Globus pallidus (tissue), 1 donor: ENCODE measurements around the gene IL6ST.

Experiments
- DNase-seq: peaks from one replicate; pipeline ENCODE4 v3.0.0-alpha.2; 2015; ENCODE audit warnings: low spot score

The IL6ST gene

DNA sequence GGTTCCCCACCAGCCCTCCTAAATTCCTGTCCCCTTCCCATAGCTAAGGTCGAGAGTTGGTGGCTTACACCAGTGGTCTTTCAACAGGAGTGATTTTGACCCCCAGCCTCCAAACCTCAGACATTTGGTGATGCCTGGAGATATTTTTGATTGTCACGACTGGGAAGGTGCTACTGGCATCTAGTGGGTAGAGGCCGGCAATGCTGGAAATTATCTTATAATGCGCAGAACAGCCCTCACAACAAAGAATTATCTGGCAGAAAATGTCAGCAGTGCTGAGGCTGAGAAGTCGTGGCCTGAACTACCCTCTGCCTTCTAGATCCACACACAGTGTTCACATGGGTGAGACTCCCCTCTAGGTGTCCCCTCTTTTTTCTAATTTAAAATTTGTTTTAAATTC is 74.0 kb downstream of the IL6ST start:
- DNase-seq, result no peak

GRCh38 chr5:55919625-55920024 is 75.1 kb downstream of the IL6ST start:
- no peak for DNase-seq

GRCh38 chr5:55918087-55919035 is 76.4 kb downstream of the IL6ST start:
- DNase-seq, result no peak

- DNase-seq, result no peak
These were observed 77.2 kb downstream of the IL6ST start for GRCh38 chr5:55917402-55918086.

DNA sequence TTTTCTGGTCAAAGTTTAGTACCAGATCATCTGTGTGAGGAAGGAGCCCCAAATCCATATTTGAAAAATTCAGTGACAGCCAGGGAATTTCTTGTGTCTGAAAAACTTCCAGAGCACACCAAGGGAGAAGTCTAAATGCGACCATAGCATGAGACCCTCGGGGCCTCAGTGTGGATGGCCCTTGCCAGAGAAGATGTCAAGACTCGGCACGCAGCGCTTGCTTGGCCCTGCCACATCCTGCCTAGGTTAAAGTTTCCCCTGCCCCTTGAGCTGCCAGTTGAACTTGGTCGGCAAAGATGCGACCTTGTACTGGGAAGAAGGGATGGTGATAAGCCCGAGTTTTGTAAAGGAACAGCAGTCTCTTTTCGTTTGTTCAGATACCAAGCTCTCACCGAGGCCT is 77.8 kb downstream of the IL6ST start:
- no peak for DNase-seq

- DNase-seq, result no peak
These were observed 79.0 kb downstream of the IL6ST start for GRCh38 chr5:55915783-55916182.

DNA sequence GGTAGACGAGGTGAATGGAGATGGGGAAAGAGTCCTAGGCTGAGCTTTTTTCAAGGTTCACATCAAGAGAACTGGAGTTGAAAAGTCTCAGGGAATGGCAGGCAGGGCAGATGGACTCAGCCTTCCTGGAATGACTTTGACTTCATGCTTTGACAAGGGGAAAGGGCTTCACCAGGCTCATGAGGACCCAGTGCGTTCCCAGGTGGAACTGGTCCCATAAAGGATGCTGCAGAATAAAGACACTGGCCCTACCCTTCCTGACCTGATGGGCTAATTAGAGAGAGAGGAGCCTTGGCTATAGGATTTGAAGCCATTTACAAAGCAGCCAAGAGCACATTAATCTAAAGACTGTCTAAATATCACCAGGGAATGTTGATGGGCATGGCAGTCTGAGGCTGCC is 79.8 kb downstream of the IL6ST start:
- no peak for DNase-seq

- no peak for DNase-seq
These were observed 81.0 kb downstream of the IL6ST start for GRCh38 chr5:55913466-55914413.

DNA sequence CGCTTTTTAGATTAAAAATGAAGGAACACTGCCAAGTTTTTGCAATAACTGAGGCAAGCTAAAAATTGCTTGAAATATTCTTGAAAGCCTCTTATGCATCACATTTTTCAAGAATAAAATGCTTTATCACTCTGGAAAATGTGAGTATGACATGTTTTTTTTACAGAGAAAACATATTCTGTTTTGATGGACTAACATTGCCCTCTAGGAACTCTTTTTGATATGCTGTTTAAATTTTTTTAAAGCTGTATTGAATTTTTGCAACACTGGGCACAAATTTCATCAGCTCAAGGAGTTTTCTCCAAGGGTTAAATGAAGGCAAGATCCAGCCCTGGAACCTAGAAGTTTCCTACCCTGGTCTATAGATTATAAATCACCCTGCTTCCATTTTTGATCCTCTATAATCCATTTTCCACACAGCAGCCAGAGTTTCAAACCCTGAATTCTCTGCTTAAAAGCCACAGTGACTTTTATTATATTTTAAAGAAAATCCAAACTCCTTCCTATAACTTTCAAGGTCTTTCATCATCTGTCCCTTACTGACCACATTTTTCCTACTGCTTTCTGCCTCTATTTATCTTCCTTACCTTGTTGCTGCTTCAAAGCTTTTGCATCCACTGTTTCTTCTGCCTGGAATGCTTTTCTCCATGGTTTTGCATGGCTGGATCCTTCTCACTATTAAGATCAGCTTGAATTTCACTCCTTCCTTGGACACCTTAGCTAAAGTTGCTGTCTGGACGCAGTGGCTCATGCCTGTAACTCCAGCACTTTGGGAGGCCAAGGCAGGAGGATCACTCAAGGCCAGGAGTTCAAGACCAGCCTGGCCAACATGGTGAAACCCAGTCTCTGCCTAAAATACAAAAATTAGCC is 82.7 kb downstream of the IL6ST start:
- DNase-seq, result no peak

GRCh38 chr5:55908804-55909203 is 86.0 kb downstream of the IL6ST start:
- DNase-seq, result no peak

GRCh38 chr5:55907927-55908326 is 86.8 kb downstream of the IL6ST start:
- no peak for DNase-seq

DNA sequence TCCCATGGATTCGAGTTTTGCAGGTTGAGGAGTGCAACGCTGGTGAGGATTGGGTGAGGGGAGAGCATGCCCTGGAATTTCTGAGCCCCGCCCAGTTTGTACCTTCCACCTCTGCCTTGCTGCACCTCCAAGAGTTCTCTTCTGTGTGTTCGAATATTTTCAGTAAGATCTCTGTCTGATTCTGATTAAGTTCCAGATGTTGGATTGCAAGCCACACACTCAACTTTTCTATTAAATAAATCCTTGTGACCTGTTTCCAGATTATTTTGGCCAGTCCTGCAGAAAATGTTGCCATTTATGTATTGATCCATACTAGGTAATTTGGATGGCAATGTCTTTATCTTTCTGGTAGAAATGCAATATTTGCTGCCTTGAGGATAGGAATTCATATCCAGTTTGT is 89.5 kb downstream of the IL6ST start:
- no peak for DNase-seq

- peak; percentile 18 for DNase-seq
These were observed 90.6 kb downstream of the IL6ST start for GRCh38 chr5:55904152-55904551.

DNA sequence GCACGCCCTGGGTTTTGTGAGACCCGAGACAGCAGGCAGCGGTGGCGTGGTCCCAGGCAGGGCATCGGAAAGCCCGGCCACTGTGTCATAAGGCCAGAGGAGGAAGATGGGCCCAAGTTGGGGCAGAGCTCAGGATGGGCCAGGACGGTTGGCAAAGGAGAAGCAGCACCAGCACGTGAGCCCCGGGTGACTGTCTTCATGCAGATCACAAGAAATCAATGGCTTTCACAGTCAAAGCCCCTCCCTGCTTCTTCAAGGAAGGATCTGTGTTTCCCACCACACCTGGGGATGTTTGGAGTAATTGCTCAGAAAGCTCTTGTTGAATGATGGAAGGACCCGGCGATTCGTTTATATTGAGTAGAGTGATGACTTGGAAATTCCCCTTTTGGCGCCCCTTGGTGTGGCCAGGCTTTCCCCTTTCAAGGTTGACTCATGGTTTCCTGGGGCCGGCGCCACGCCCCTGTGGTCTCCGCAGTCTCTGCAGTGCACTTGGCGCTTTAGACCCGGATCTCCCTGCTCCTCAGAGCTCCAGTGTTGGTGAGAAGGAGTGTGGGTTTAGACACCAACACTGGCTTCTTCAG is 91.6 kb downstream of the IL6ST start:
- DNase-seq, result no peak

GRCh38 chr5:55902696-55903095 is 92.1 kb downstream of the IL6ST start:
- no peak for DNase-seq

- DNase-seq, result no peak
These were observed 94.0 kb downstream of the IL6ST start for GRCh38 chr5:55900776-55901175.

DNA sequence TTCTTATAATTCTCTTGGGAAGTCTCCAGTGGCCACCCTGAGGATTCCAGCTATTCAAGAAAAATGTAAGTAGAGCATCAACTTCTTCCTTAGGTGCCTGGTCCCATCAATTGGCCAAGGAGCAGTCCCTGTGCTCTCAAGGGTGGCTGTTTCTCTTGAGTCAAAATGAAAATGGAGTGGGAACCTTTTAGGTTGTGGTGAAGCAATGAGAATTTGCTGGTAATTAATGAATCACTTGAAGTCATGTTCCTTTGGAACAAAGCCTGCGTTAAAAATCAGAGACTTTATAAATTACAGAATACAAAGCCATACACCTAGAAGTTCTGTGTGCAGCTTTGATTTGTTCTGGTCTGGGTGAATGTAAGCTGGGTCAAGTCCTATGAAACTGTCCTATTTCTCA is 94.7 kb downstream of the IL6ST start:
- no peak for DNase-seq

GRCh38 chr5:55899344-55899743 is 95.4 kb downstream of the IL6ST start:
- DNase-seq, result no peak

DNA sequence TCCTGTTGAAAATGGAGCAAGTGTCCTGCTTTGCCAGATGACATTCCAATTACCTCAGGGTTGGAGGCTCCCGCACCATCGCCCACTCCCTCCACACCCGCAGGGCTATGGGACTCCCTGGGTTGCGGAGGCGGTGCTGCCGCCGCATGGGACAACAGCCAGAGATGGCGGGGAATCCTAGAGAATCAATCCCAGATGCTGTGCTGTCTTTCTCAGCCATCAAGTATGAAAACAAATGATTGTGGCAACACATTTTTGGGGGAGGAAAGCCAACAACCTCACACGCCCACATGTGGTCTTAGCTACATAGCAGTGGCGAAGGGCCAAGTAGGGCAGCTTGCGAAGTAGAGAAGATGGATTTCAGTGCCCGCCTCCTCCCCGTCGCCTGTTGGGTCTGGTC is 96.9 kb downstream of the IL6ST start:
- DNase-seq, result no peak

GRCh38 chr5:55897206-55897894 is 97.4 kb downstream of the IL6ST start:
- DNase-seq, result no peak
